Large intestine (tissue), 3 donors: ENCODE measurements around the gene PRKAR1B. TPM values are rescaled to one million over a fixed set of nuclear protein-coding genes. Genes with fewer than 3 reads are reported as not detected.
A peak's percentile ranks its signal among the peaks of the same experiment; 100 is the strongest.

ENCODE experiments used
- DNase-seq, 2 donors: peaks; one replicate each; pipeline versions ENCODE4 v3.0.0 to v3.0.0-alpha.2; 2013
- H3K27ac ChIP-seq: one replicate; pipeline ENCODE4 v1.5.1; 2013; ENCODE audit warnings: low read length
- H3K27me3 ChIP-seq: 2 replicates; pipeline ENCODE4 v1.6.1; 2013; ENCODE audit warnings: low read length; ENCODE audit not compliant: control insufficient read depth, insufficient read depth
- H3K36me3 ChIP-seq: 2 replicates; pipeline ENCODE4 v1.6.1; 2013; ENCODE audit warnings: low read length; ENCODE audit not compliant: control insufficient read depth, insufficient read depth
- H3K4me1 ChIP-seq: one replicate; pipeline ENCODE4 v1.6.1; 2013; ENCODE audit warnings: low read length; ENCODE audit not compliant: control insufficient read depth, insufficient read depth
- H3K4me3 ChIP-seq: one replicate; pipeline ENCODE4 v1.5.1; 2013; ENCODE audit warnings: low read length
- H3K9me3 ChIP-seq: one replicate; pipeline ENCODE4 v1.6.1; 2013; ENCODE audit warnings: mild to moderate bottlenecking, low read depth, low read length, moderate library complexity; ENCODE audit not compliant: control insufficient read depth
- WGBS: methylation state at CpG from one replicate; pipeline ENCODE4 v1.1.5; 2013; ENCODE audit warnings: low lambda C conversion rate; ENCODE audit not compliant: insufficient coverage; 5-methylcytosine and 5-hydroxymethylcytosine counted together
- polyA plus RNA-seq: library from polyadenylated mRNA; unstranded; fragments of 120-200 nt; gene quantifications from one replicate; pipeline ENCODE4 v1.2.1, GENCODE V29; 2013

Gene PRKAR1B
- polyA plus RNA-seq, 1 donor = 34.8 TPM

DNA sequence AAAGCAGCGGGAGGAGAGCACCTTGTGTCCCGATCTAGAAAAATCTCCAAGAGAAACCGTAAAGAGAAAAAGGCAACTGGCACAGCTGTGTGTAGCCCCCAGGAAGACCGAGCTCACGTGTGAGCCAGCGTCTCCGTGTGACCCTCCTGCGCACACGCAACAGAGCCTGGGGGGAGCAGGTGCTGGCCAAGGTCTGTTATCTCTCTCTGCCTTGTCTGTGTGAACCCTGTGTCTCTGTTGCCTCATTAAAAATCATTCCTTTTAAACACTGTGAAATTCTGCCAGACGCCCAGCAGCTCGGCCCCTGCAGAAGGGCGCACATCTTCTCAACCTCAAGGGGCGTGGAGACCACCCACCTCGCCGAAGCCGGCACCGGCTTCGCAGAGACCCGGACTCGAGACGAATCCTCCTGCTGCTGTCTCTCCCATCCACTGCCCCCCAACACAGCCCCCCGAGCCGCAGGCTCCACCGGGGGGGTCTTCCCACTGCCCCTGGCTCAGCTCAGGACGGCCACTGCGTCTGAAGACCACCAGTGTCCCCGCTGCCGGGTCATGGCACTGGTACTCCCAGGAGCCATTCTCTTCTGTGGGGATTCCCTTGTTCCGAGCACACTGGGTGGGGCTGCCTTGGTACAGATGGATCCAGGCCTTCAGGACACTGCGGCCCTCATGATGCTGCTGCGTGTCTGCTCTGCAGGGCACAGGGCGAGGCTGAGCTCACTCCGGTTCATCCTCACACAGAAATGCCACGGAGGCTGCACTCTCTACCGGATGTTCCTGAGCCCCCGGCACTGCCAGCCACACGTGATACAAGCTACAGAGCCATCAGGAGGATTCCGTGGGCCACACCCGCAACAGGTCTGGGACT, 94.9 kb downstream of the PRKAR1B start:
- DNase-seq = no peak
- Histone ChIP-seq H3K4me1 (no peaks in the 10 kb centered on the region), H3K4me3 (no peak overlapping the region), H3K36me3 (peaks cover 2% of the 10 kb centered on the region), H3K9me3 (peaks cover 6% of the 10 kb centered on the region), H3K27ac (no peak overlapping the region), H3K27me3 (no peaks in the 10 kb centered on the region)
- no CpG with 5 or more reads among the region's 39 CpGs for WGBS

DNA sequence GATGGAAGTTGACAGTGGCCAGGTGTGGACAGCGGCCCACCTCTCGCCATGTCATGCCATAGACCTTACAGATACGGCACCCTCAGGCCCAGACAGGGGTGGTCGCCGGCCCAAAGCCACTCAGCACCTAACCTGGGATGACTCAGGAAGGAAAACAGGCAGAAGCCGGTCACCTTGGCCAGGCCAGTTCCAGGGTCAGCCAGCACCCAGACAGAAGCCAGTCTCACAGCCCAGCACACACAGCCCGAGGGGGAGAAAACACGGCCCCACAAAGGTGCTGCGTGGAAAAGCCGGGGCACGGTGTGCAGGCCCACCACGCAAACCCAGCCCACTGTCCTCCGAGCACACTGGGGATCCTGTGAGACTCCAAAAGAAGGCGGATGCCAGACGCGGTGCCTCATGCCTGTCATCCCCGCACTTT, 95.8 kb downstream of the PRKAR1B start:
- H3K4me1 ChIP-seq = no peaks in the 10 kb centered on the region
- H3K9me3 ChIP-seq = peaks cover 3% of the 10 kb centered on the region
- no peaks in the 10 kb centered on the region for H3K27me3 ChIP-seq
- no peak for DNase-seq
- H3K4me3 ChIP-seq = no peak overlapping the region
- no peak overlapping the region for H3K27ac ChIP-seq
- no CpG with 5 or more reads among the region's 17 CpGs for WGBS
- peaks cover 2% of the 10 kb centered on the region for H3K36me3 ChIP-seq

DNA sequence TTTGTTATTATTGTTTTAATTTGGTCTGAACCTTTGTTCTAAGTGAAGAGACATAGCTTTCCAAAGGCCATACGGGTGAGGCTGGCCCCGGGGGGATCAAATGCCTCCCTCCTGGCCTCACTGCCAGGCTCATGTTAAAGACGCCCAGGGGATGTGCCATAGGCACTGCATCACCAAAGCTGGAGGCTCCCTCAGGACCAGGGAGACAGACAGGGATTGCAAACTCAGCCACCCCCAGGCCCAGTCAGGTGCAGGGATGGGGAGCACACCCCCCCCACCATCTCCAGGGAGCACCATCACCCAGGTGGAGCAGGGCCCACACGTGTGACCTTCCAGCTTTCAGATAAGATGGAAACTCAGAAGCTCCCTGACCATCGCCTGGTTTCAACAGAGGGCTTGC, 96.5 kb downstream of the PRKAR1B start:
- Histone ChIP-seq H3K27me3 (no peaks in the 10 kb centered on the region), H3K36me3 (peaks cover 2% of the 10 kb centered on the region)

DNA sequence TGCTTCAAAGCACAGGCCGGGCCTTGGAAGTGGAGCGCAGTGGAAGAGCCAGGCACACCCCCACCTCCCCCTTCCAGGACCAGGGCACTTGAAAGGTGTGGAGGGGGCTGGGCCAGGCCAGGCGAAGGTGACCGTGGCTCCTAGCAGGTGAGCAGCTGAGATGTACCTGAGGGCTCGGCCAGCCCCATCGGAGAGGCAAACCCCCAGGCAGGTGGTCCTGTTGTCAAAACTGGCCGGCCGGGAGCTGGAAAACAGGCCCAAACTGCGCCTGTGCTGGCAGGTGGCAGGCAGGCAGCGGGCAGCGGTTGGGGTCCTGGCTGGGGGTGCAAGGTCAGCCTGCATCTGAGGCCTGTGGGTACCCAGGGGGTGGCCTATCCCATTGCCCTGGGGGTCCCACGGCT, 97.0 kb downstream of the PRKAR1B start:
- no peaks in the 10 kb centered on the region for H3K36me3 ChIP-seq
- no peaks in the 10 kb centered on the region for H3K4me1 ChIP-seq
- no peaks in the 10 kb centered on the region for H3K27me3 ChIP-seq
- no peak overlapping the region for H3K27ac ChIP-seq
- peaks cover 2% of the 10 kb centered on the region for H3K9me3 ChIP-seq
- no CpG with 5 or more reads among the region's 12 CpGs for WGBS
- no peak for DNase-seq
- H3K4me3 ChIP-seq = no peak overlapping the region

More for the DNA sequence above, 96.5 kb downstream of the PRKAR1B start:
- DNase-seq = no peak
- no peaks in the 10 kb centered on the region for H3K4me1 ChIP-seq
- no CpG with 5 or more reads among the region's 5 CpGs for WGBS
- peaks cover 2% of the 10 kb centered on the region for H3K9me3 ChIP-seq
- no peak overlapping the region for H3K27ac ChIP-seq
- no peak overlapping the region for H3K4me3 ChIP-seq

DNA sequence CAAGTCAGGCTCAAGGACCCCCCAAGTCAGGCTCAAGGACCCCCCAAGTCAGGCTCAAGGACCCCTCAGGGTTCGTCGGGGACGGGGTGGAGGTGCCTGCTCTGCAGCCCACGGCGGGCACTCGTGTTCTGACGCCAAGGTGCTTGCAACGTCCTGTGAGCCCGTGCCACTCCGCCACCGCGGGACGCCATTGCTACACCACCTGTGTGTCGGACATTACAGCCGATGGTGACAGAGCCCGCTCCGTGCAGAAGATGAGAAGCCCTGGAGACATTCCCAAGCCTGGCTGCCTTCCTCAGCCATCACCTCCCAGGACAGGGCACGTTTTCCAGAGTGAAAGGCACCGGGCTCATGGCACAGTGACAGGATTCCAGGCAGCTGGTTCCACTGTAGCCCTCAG, 98.3 kb downstream of the PRKAR1B start:
- H3K27ac ChIP-seq = no peak overlapping the region
- no peaks in the 10 kb centered on the region for H3K4me1 ChIP-seq

DNA sequence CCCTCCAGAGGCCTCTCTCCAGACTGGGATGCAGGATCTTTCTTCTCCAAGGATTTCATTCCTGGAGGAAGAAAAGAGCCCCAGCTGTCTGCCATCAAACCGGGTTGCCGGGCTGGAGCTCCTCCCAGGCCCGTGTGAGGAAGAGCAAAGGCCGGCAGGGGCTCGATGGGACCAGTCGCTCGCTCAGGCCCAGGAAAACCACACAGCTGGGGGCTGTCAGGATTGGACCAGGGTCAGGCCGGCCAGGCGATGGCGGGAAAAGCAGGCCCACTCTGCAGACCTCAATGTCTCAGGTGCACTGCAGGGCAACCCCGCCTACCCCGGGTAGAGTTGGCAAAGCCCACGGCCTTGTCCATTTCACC, 98.7 kb downstream of the PRKAR1B start:
- H3K27me3 ChIP-seq = no peaks in the 10 kb centered on the region
- no peak overlapping the region for H3K27ac ChIP-seq
- WGBS = no CpG with 5 or more reads among the region's 13 CpGs
- no peak overlapping the region for H3K4me3 ChIP-seq
- no peak for DNase-seq
- no peaks in the 10 kb centered on the region for H3K36me3 ChIP-seq
- peaks cover 2% of the 10 kb centered on the region for H3K9me3 ChIP-seq
- no peaks in the 10 kb centered on the region for H3K4me1 ChIP-seq

More for the DNA sequence above, 98.3 kb downstream of the PRKAR1B start:
- H3K36me3 ChIP-seq = no peaks in the 10 kb centered on the region
- no CpG with 5 or more reads among the region's 19 CpGs for WGBS
- H3K4me3 ChIP-seq = no peak overlapping the region
- peaks cover 2% of the 10 kb centered on the region for H3K9me3 ChIP-seq
- DNase-seq = no peak
- no peaks in the 10 kb centered on the region for H3K27me3 ChIP-seq

DNA sequence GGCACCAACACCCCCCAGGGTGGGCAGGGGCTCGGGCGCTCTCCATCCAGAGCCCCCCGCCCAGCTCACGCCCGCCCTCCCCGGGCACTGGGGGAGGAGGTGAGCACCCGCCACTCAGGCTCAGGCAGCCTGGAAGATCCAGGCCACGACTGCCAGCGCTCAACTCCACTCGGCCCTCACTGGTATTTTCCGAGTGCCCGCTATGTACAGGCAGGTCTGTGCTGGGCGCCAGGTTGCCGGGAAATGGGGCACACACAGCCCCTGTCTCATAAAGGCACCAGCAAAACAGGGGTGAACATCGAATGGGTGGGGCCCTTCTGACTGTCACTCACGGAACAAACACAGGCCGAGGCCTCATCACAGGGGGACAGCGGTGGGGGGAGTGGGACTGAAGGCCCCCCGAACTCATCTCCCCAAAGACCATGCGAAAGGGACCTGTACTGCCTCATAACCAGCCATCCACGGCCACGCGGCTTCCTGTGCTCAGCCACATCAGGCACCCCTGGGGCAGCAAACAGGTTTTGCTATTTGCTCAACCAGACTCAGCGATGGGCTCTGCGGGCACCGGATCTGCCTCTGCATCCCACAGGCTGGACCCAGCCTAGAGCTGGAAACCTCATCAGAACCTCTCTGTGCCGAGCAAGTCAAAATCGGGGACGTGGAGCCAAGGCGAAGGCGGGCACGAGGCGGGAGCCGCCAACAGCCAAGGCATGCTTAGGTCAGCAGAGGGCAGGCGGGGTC, 99.2 kb downstream of the PRKAR1B start:
- H3K4me3 ChIP-seq = no peak overlapping the region
- DNase-seq = no peak
- no peaks in the 10 kb centered on the region for H3K36me3 ChIP-seq
- peaks cover 2% of the 10 kb centered on the region for H3K9me3 ChIP-seq
- no peaks in the 10 kb centered on the region for H3K27me3 ChIP-seq
- no peaks in the 10 kb centered on the region for H3K4me1 ChIP-seq
- H3K27ac ChIP-seq = no peak overlapping the region
- WGBS = no CpG with 5 or more reads among the region's 35 CpGs

DNA sequence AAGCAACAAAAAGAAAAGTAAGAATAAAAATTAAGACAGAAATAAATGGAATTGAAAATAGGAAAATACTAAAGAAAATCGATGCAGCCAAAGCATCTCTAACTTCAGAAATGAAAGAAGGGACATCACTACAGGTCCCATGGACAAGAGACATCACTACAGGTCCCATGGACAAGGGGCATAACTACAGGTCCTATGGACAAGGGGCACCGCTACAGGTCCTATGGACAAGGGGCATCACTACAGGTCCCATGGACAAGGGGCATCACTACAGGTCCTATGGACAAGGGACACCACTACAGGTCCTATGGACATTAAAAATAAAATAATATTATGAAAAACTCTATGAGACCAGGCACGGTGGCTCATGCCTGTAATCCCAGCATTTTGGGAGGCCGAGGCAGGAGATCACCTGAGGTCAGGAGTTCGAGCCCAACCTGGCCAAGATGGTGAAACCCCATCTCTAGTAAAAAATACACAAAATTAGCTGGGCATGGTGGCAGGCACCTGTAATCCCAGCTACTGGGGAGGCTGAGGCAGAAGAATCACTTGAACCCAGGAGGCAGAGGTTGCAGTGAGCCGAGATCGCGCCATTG, 101.6 kb downstream of the PRKAR1B start:
- Histone ChIP-seq H3K27me3 (no peaks in the 10 kb centered on the region), H3K4me1 (peaks cover 8% of the 10 kb centered on the region), H3K4me3 (no peak overlapping the region), H3K9me3 (peaks cover 2% of the 10 kb centered on the region), H3K27ac (no peak overlapping the region), H3K36me3 (no peaks in the 10 kb centered on the region)
- DNase-seq = no peak
- 100% methylated on average over 1 of the region's 8 CpGs for WGBS

DNA sequence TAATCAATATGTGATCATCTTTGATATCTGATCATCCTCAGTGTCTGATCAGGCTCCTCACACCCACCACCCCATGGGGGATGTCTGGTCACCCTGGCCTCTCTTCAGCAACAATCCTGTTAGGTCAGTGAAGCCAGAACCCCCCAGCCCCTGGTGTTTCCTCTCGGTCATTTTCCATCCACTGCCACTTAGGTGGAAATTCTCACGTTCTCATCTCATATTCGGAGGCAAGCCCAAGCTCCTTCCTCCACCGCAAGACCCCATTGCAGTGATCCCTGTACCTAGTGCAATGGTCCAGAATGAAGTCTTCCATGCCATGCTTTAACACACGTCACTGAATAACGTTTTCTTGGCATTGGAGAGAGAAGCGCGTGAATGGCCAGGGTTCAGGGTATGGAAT, 103.6 kb downstream of the PRKAR1B start:
- WGBS = 94% methylated on average over 3 of the region's 8 CpGs
- no peak overlapping the region for H3K27ac ChIP-seq

DNA sequence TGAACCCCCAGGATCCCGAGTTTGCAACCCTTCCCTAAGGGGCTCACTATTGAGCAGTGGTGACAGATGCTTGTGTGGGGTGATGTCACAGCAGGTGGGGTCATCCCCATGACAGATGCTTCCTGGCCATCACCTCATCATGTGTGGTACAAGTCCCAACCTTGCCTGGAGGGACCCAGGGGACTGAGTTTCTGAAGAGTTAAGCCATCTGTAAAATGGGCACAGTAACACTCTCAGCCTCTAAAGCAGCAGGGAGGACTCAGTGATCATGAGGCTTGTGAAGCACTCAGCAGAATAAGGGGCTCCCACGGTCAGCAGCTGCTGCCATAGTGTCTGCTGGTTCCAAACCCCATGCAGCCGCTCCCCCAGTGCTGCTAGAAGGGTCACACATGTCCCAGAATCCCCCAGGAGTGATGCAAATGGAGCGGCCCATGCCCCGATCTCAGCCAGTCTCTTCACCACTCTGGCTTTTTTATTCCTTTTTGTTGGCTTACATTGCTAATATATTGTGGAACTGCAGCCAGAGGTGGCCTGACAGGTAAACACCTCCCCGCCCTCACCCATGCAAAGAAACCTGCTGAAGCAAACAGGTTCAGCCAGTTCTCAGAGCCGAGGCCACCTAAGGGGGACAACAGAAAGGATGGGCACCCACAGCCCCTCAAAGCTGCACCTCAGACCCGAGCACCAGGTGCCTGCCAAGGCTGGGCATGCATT, 105.4 kb downstream of the PRKAR1B start:
- Histone ChIP-seq H3K9me3 (no peaks in the 10 kb centered on the region), H3K27me3 (no peaks in the 10 kb centered on the region), H3K36me3 (no peaks in the 10 kb centered on the region), H3K4me1 (peaks cover 31% of the 10 kb centered on the region), H3K4me3 (no peak overlapping the region), H3K27ac (no peak overlapping the region)
- DNase-seq = peak; percentile 45 to 78
- WGBS = no CpG with 5 or more reads among the region's 8 CpGs

More for the DNA sequence above, 103.6 kb downstream of the PRKAR1B start:
- peaks cover 2% of the 10 kb centered on the region for H3K9me3 ChIP-seq
- H3K4me3 ChIP-seq = no peak overlapping the region
- no peaks in the 10 kb centered on the region for H3K27me3 ChIP-seq
- H3K4me1 ChIP-seq = peaks cover 19% of the 10 kb centered on the region
- DNase-seq = no peak
- H3K36me3 ChIP-seq = no peaks in the 10 kb centered on the region
